ENCODE data around the gene TEX51.

Gene TEX51

GRCh38 chr2:126909781-126910180 is 11.1 kb downstream of the TEX51 start:
- H3K4me3 ChIP-seq (replicated peaks; ENCODE audit: insufficient read depth, low read length): no peak overlapping the region
- no peak for DNase-seq (ENCODE audit: low read depth in 1 of 2, low spot score in 1 of 2)
- no peaks in the 10 kb centered on the region for H3K27me3 ChIP-seq (ENCODE audit: insufficient read depth, poor library complexity, severe bottlenecking)
- H3K27ac ChIP-seq (replicated peaks): no peak overlapping the region
- no peak for TF ChIP-seq SPI1 (IDR thresholded peaks at IDR 0.05; ENCODE audit: borderline replicate concordance, low read depth)
- no peak for TF ChIP-seq GABPA (IDR thresholded peaks at IDR 0.05; ENCODE audit: low read depth)
- no peak for TF ChIP-seq CTCF (IDR thresholded peaks at IDR 0.05; ENCODE audit: insufficient read depth, low read length)
- TF ChIP-seq POLR2AphosphoS5 (IDR thresholded peaks at IDR 0.05; ENCODE audit: low read depth): no peak
- no peak for TF ChIP-seq REST (IDR thresholded peaks at IDR 0.05; ENCODE audit: insufficient replicate concordance, low read depth)

GRCh38 chr2:126910637-126911036 is 11.9 kb downstream of the TEX51 start:
- no peak overlapping the region for H3K27ac ChIP-seq (replicated peaks)
- TF ChIP-seq REST (IDR thresholded peaks at IDR 0.05; ENCODE audit: insufficient replicate concordance, low read depth) (no peak), GABPA (IDR thresholded peaks at IDR 0.05; ENCODE audit: low read depth) (no peak), SPI1 (IDR thresholded peaks at IDR 0.05; ENCODE audit: borderline replicate concordance, low read depth) (peak; percentile 20; the same call in 1 of the 2 replicates), CTCF (IDR thresholded peaks at IDR 0.05; ENCODE audit: insufficient read depth, low read length) (no peak)
- no peak for DNase-seq (ENCODE audit: low read depth in 1 of 2, low spot score in 1 of 2)

GRCh38 chr2:126911111-126911796 is 12.6 kb downstream of the TEX51 start:
- H3K27me3 ChIP-seq (ENCODE audit: insufficient read depth, poor library complexity, severe bottlenecking): no peaks in the 10 kb centered on the region
- DNase-seq (ENCODE audit: low read depth in 1 of 2, low spot score in 1 of 2): no peak
- no peak overlapping the region for H3K27ac ChIP-seq (replicated peaks)
- H3K4me3 ChIP-seq (replicated peaks; ENCODE audit: insufficient read depth, low read length): no peak overlapping the region
- TF ChIP-seq GABPA (IDR thresholded peaks at IDR 0.05; ENCODE audit: low read depth): no peak
- no peak for TF ChIP-seq CTCF (IDR thresholded peaks at IDR 0.05; ENCODE audit: insufficient read depth, low read length)
- no peak for TF ChIP-seq POLR2AphosphoS5 (IDR thresholded peaks at IDR 0.05; ENCODE audit: low read depth)
- no peak for TF ChIP-seq SPI1 (IDR thresholded peaks at IDR 0.05; ENCODE audit: borderline replicate concordance, low read depth)
- no peak for TF ChIP-seq REST (IDR thresholded peaks at IDR 0.05; ENCODE audit: insufficient replicate concordance, low read depth)

More at GRCh38 chr2:126910637-126911036, 11.9 kb downstream of the TEX51 start:
- Histone ChIP-seq H3K4me3 (replicated peaks; ENCODE audit: insufficient read depth, low read length) (no peak overlapping the region), H3K27me3 (ENCODE audit: insufficient read depth, poor library complexity, severe bottlenecking) (no peaks in the 10 kb centered on the region)

All from HL-60 (cell line).